ENCODE results near the gene KLKB1. TPM values are rescaled to one million over a fixed set of nuclear protein-coding genes. Genes with fewer than 3 reads are reported as not detected.

The KLKB1 gene
- total RNA-seq, 2 donors from 2014 or later: 1.5 TPM; not detected in 1

GRCh38 chr4:186225848-186226247 lies 1.5 kb upstream of the KLKB1 start:
- Histone ChIP-seq H3K4me1 (replicated peaks) (no peaks in the 10 kb centered on the region), H3K36me3 (no peaks in the 10 kb centered on the region), H3K9me3 (no peaks in the 10 kb centered on the region), H3K4me3 (no peak overlapping the region), H3K27ac (no peak overlapping the region), H3K27me3 (replicated peaks; ENCODE audit: insufficient read depth) (no peaks in the 10 kb centered on the region)
- intact Hi-C loops (cut with DNase I): no loop called here
- DNase-seq (ENCODE audit: low spot score): no peak
- TF ChIP-seq POLR2A (IDR thresholded peaks at IDR 0.05) (no peak), CTCF (IDR thresholded peaks at IDR 0.05) (no peak), POLR2AphosphoS5 (IDR thresholded peaks at IDR 0.05) (no peak)

- Histone ChIP-seq H3K4me1 (replicated peaks) (no peaks in the 10 kb centered on the region), H3K27me3 (replicated peaks; ENCODE audit: insufficient read depth) (no peaks in the 10 kb centered on the region), H3K4me3 (no peak overlapping the region), H3K27ac (no peak overlapping the region), H3K9me3 (no peaks in the 10 kb centered on the region), H3K36me3 (no peaks in the 10 kb centered on the region)
- WGBS: 96% methylated on average over 3 of the region's 3 CpGs
- TF ChIP-seq POLR2AphosphoS5 (IDR thresholded peaks at IDR 0.05): no peak
- TF ChIP-seq POLR2A (IDR thresholded peaks at IDR 0.05): no peak
- TF ChIP-seq CTCF (IDR thresholded peaks at IDR 0.05): no peak
- intact Hi-C loops (cut with DNase I): no loop called here
- DNase-seq (ENCODE audit: low spot score): no peak
Observed at GRCh38 chr4:186226521-186227189, 652 bp upstream of the KLKB1 start.

- intact Hi-C loops (cut with DNase I): no loop called here
Observed at GRCh38 chr4:186227744-186228513, 622 bp downstream of the KLKB1 start.

GRCh38 chr4:186228514-186228894 lies 1.2 kb downstream of the KLKB1 start:
- Histone ChIP-seq H3K27ac (no peak overlapping the region), H3K27me3 (replicated peaks; ENCODE audit: insufficient read depth) (no peaks in the 10 kb centered on the region), H3K4me3 (no peak overlapping the region), H3K4me1 (replicated peaks) (no peaks in the 10 kb centered on the region), H3K9me3 (no peaks in the 10 kb centered on the region), H3K36me3 (no peaks in the 10 kb centered on the region)
- TF ChIP-seq CTCF (IDR thresholded peaks at IDR 0.05) (no peak), POLR2AphosphoS5 (IDR thresholded peaks at IDR 0.05) (no peak), POLR2A (IDR thresholded peaks at IDR 0.05) (no peak)
- intact Hi-C loops (cut with DNase I): no loop called here
- no peak for DNase-seq (ENCODE audit: low spot score)
- 50% methylated on average over 2 of the region's 2 CpGs for WGBS

More at GRCh38 chr4:186227744-186228513, 622 bp downstream of the KLKB1 start:
- Histone ChIP-seq H3K27ac (no peak overlapping the region), H3K4me1 (replicated peaks) (no peaks in the 10 kb centered on the region), H3K9me3 (no peaks in the 10 kb centered on the region), H3K27me3 (replicated peaks; ENCODE audit: insufficient read depth) (no peaks in the 10 kb centered on the region), H3K36me3 (no peaks in the 10 kb centered on the region), H3K4me3 (no peak overlapping the region)
- TF ChIP-seq POLR2A (IDR thresholded peaks at IDR 0.05) (no peak), CTCF (IDR thresholded peaks at IDR 0.05) (no peak), POLR2AphosphoS5 (IDR thresholded peaks at IDR 0.05) (no peak)
- WGBS: 12% methylated on average over 2 of the region's 2 CpGs
- DNase-seq (ENCODE audit: low spot score): no peak

GRCh38 chr4:186234367-186234766 lies 7.1 kb downstream of the KLKB1 start:
- Histone ChIP-seq H3K4me3 (no peak overlapping the region), H3K27ac (no peak overlapping the region), H3K9me3 (no peaks in the 10 kb centered on the region), H3K36me3 (no peaks in the 10 kb centered on the region), H3K4me1 (replicated peaks) (no peaks in the 10 kb centered on the region), H3K27me3 (replicated peaks; ENCODE audit: insufficient read depth) (no peaks in the 10 kb centered on the region)
- no peak for DNase-seq (ENCODE audit: low spot score)
- 37% methylated on average over 2 of the region's 2 CpGs for WGBS
- TF ChIP-seq POLR2A (IDR thresholded peaks at IDR 0.05) (no peak), CTCF (IDR thresholded peaks at IDR 0.05) (no peak), POLR2AphosphoS5 (IDR thresholded peaks at IDR 0.05) (no peak)
- intact Hi-C loops (cut with DNase I): no loop called here

Measured in prostate gland (tissue), 2 donors.